Measurements from ENCODE around the gene OR52K2.

DNA sequence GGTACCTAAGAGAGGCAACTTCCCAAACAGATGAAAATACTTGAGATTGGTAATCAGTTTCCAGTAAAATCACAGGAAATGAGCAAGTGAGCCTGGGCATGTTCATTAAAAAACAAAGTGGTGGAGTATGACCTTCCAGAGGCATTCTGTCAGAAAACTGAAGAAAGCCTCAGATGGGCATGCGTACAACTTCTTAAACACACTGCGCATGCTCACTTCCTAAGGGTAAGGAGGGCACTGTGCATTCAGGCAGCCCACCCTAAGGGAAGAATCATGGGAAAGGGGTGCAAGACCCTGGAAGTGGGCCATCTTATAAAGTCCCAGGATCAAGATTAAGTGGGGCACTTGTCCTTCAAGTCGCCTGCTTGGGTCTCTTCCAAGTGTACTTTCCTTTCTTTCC is 4.0 kb downstream of the OR52K2 start:
- TF ChIP-seq, protein P1, sequence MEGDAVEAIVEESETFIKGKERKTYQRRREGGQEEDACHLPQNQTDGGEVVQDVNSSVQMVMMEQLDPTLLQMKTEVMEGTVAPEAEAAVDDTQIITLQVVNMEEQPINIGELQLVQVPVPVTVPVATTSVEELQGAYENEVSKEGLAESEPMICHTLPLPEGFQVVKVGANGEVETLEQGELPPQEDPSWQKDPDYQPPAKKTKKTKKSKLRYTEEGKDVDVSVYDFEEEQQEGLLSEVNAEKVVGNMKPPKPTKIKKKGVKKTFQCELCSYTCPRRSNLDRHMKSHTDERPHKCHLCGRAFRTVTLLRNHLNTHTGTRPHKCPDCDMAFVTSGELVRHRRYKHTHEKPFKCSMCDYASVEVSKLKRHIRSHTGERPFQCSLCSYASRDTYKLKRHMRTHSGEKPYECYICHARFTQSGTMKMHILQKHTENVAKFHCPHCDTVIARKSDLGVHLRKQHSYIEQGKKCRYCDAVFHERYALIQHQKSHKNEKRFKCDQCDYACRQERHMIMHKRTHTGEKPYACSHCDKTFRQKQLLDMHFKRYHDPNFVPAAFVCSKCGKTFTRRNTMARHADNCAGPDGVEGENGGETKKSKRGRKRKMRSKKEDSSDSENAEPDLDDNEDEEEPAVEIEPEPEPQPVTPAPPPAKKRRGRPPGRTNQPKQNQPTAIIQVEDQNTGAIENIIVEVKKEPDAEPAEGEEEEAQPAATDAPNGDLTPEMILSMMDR (conservative IDR thresholded peaks at IDR 0.05 in 1 of 2, IDR thresholded peaks at IDR 0.05 in 1 of 2; ENCODE audit: extremely low read depth in 1 of 2, insufficient read depth in 1 of 2, low read depth in 1 of 2, low read length in 2 of 2) = no peak
- TF ChIP-seq EZH2 (IDR thresholded peaks at IDR 0.05; ENCODE audit: borderline replicate concordance, low read length) = no peak
